Stimulated activated CD8-positive, alpha-beta memory T cell treated with anti-CD3 and anti-CD28 coated beads, Interleukin-4, amount 100 ng/mL, for 48 hours (primary cell): Measurements from ENCODE around the gene SMARCD1.
A peak's percentile ranks its signal among the peaks of the same experiment; 100 is the strongest.

Experiments
- DNase-seq: peaks from one replicate; pipeline ENCODE4 v3.0.0-alpha.2; 2020

Gene SMARCD1

DNA sequence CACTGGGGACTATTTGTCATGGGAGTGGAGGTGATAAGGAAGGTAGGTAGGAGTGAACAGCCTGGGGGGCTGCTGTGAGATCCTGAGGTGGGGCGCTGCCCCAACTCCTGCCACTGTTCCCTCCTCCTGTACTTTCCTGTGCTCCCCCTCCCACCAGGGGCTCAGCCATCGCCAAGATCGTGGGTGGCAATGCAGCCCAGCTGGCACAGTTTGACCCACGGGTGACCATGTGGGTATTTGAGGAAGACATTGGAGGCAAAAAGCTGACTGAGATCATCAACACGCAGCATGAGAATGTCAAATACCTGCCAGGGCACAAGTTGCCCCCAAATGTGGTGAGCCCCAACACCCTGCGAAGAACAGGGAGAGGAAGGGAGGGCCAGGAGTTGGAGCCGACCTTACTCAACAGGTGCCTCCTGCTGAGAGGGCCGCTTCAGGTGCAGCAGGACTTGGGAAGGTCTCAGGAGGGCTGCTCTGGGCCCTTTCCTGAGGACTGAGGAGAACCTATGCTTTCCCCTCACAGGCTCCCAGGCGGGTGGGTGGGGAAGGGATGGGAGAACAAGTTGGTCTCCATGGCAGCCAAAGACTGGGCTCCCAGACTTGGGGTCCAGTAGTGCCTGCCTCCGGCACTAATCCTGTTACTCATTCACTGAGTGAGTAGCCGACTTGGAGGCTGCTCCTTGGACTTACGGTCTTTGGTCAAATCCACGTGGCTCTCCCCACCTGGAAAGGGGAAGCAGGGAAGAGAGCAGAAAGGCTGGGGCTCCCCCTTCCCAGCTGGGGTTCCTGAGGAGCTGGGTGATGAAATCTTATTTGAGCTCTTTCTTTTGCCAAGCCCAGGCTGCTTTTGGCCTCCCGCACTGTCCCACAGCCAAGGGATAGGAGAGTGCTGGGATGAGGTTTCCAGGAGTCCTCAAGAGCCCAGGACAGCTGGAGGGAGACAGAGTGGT, 19.6 kb downstream of the SMARCD1 start:
- DNase-seq = no peak

- no peak for DNase-seq
Measured at GRCh38 chr12:50105913-50106450, 20.8 kb downstream of the SMARCD1 start.

DNA sequence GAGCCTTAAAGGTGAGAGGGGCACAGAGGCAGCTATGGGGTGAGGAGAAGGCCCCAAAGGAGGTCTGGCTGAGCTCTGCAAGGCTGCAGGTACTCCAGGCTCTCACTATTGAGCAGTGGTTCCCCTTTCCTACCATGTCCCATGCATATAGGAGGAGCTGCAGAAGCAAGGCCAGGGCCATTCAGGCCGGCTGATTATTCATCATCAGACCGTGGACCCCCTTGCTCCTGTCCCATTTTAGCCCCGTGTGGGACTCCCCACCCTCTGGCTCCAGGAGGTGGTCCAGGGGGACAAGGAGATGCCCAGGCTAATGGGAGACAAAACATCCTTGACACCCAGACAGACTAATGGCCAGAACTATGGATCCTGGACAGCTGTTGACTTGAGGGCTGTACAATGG, 21.8 kb downstream of the SMARCD1 start:
- DNase-seq = no peak

GRCh38 chr12:50107416-50108268, 22.5 kb downstream of the SMARCD1 start:
- no peak for DNase-seq

DNA sequence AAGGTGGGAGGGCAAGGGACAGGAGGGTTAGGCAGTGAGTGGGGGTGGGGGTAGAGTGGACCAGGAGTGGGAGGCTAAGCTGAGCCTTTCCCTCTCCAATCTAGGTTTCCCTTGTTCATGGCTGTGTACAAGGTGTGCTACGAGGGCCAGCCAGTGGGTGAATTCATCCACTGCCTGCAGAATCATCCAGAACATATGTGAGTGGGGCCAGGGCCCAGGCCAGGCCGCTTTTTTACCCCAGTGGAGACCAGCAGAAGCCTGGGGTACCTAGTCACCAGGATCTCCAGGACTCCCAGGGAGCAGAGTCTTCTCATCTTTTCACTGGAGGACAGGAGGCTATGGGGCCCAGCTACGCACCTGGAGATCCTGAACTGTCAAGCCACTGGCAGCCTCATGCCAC, 24.2 kb downstream of the SMARCD1 start:
- no peak for DNase-seq

- DNase-seq = no peak
Measured at GRCh38 chr12:50110127-50110761, 25.1 kb downstream of the SMARCD1 start.

DNA sequence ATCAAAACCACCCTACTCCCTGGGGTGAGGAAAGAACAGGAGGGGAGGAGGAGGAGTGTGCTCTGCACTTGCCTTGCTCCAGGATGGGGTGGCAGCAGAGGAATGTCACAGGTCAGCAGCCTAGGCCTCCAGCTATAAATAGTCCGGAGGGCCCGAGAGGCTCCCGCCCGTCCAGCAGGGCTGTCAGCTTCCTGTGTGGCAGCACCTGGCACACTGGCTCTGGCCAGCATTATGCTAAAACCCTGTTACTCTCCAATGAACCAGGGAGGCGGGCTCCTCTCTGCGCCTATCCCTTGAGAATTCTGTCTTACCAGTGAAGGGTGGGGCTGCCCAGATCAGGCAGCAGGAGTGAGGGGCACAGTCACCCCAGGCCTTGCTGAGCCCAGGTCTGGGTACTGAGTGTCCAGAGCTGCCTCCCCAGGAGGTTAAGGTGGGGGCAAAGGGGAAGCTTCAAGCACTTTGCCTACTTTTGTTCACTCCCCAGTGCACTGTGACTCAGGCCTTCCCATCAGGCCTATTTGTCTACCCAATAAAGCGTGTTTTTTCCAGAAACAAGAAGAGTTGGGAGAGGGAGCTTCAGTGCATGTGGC, 25.7 kb downstream of the SMARCD1 start:
- no peak for DNase-seq

DNA sequence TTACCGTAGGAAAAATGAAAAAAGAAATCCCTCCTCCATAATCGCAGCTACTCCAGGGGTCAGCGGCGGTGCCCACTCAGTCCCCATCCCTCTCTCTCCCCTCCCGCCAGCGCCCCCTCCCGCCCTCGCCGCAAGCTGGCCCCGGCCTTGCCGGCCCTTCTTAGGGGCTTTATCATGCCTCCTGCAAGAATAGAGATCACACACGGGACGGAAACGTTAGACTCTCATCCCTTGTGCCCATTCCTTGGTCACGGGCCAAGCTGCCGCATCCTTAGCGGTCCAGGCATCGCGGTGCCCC, 26.2 kb downstream of the SMARCD1 start:
- DNase-seq = no peak

- DNase-seq = peak; percentile 100
Measured at GRCh38 chr12:50111693-50112455, 26.7 kb downstream of the SMARCD1 start, which contains the start of gene COX14. COX14 (plus strand) TSS chr12:50112236; CDS start chr12:50120044, 7,808 bp downstream.

DNA sequence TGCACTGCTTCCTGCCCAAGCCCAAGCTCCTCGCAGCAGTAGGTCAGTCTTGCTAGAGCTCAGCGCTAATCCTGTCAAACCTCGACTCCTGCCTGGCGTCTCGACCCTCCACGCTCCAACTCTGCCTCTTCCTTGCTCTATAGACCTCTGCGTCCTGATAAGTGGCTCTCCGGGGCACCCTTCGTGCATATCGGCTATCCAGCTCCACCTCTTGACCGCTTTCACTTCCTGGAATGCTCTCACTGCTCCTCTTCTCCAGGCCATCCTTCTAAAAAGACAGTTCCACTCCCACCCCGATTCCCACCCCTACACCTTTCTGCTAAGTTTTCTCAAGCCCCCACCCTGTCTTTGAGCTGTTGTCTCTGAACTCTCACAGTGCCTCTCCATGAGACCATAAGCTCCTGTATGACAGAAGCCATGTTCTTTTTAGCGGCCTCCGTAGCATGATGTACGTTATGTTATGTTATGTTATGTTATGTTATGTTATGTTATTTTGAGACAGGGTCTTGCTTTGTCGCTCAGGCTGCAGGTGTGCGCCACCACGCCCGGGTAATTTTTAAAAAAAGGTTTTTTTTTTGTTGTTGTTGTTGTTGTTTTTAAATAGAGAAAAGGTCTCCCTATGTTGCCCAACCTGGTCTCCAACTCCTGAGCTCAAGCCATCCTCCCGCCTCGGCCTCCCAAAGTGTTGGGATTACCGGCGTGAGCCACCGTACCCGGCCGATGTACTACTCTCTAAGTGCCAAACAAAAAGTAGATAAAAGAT, 27.5 kb downstream of the SMARCD1 start:
- DNase-seq = no peak

DNA sequence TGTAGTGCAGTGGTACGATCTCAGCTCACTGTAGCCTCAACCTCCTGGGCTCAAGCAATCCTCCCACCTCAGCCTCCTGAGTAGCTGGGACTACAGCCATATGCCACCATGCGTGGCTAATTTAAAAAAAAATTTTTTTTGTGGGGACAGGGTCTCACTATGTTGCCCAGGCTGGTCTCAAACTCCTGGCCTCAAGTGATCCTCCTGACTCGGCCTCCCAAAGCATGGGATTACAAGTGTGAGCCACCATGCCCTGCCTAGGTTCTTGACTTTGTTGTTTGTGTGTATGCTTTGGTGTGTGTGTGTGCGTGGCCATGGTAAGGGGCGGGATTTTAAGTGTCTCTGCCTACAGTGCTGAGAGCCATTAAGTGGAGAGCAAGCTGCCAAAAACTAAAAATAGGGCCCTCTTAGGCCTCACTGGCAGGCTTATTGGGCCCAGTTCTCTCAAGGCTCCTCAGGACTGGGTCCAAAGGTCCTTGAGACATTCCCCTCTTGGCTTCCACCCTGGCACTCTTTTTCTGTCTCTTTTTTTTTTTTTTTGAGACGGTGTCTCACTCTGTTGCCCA, 32.0 kb downstream of the SMARCD1 start:
- DNase-seq = no peak

DNA sequence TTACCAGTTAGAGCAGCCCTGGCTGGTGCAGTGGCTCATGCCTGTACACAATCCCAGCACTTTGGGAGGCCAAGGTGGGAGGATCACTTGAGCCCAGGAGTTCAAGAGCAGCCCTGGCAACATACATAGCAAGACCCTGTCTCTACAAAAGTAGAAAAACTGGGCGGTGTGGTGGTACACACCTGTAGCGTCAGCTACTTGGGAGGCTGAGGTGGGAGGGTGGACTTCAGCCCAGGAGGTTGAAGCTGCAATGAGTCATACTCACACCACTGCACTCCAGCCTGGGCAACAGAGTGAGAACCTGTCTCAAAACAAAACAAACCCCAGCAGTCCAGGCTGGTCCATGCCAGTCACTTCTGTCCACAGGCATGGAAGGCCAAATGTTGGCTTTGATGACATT, 34.2 kb downstream of the SMARCD1 start:
- no peak for DNase-seq

GRCh38 chr12:50120521-50120920, 35.4 kb downstream of the SMARCD1 start:
- DNase-seq = no peak

- DNase-seq = no peak
Measured at GRCh38 chr12:50120953-50121352, 35.8 kb downstream of the SMARCD1 start.

DNA sequence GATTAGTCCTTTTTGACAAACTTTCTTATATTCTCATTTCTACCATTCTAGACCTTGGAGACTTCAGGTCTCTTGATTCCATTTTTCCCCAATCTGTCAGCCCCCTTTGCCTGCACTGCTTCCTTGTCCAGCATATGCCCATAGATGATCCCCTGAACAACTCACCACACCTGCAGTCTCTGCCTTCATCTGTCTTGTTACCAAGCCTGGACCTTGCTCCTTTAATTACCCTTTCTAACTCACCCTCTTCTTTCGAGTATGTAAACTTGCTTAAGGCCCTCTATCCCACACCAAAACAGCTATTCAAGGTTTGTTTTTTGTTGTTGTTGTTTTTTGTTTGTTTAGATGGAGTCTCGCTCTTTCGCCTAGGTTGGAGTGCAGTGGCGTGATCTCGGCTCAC, 36.5 kb downstream of the SMARCD1 start:
- no peak for DNase-seq

DNA sequence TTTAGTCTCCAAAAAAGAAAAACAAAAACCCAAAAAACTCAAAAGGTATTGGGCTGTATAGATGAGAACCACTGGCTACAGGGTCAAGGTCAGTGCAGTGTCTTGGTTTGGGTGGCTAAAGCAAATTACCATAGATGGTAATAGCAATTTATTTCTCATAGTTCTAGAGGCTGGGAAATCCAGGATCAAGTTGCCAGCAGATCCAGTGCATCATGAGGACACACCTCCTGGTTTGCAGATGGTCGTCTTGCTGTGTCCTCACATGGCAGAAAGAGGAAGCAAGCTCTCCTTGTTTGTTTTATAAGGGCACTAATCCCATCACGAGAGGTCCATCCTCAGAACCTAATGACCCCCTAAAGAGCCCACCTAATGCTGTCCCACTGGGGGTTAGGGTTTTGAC, 38.1 kb downstream of the SMARCD1 start:
- DNase-seq = no peak

- DNase-seq = no peak
Measured at GRCh38 chr12:50127546-50127945, 42.4 kb downstream of the SMARCD1 start.

- DNase-seq = no peak
Measured at GRCh38 chr12:50129290-50129689, 44.1 kb downstream of the SMARCD1 start.

DNA sequence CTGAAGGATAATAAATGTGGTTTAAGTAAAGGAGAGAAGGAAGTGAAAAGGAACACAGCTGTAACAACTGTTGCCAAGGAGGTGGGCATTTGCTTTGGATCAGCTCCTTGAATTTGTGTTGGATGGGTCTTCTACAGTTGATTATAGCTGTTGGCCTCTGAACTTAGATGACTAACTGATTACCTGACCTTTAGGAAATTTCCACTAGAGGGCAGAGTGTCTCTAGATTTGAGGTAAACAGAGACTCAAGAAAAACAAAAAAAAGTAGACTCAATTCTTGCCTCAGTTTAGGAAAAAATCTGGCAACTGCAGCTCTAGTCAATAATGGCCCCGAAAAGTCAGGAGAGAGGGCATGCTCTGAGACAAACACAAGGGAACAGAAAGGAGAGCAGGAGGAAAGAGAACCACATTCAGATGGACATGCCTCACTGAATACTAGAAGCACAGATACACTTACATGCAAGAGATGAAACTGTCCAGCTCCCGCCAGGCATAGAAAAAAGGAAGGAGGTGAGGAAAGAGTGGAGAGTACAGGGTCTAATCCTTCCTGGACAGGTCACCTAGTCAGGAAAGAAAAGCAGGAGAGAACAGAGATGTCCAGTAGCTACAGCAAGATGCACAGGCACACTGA, 47.5 kb downstream of the SMARCD1 start:
- DNase-seq = no peak

DNA sequence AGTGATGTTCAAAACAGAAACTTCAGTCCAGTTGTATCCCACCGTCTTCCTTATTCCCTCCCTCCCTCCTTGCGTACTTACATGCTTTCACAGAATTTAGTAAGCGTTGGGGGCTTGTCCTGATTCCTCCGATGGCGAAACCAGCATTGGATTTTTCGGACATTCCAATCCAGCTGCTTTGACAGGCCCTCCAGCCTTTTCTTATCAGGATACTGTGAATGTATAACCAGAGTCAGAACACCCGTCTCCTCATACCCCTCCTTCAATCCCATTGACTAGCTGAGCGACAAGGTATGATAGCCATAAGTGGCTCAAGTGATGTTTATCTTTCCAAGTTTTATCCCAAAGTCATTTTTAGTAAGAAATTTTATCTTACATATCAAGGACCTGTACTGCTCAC, 57.9 kb downstream of the SMARCD1 start:
- no peak for DNase-seq
